ENCODE measurements around the gene SYNDIG1L. TPM values are rescaled to one million over a fixed set of nuclear protein-coding genes. Genes with fewer than 3 reads are reported as not detected.

SYNDIG1L gene
- total RNA-seq, 2 experiments from 2014 or later: not detected

- ChIA-PET CTCF (no interaction called here), POLR2A (no interaction called here)
- Mint-ChIP-seq H3K36me3 (no peaks in the 10 kb centered on the region), H3K27me3 (peaks cover 2% of the 10 kb centered on the region), H3K4me1 (ENCODE audit: low read depth) (no peaks in the 10 kb centered on the region), H3K9me3 (no peaks in the 10 kb centered on the region), H3K27ac (no peak overlapping the region), H3K4me3 (no peak overlapping the region)
- intact Hi-C loops (cut with micrococcal nuclease): no loop called here
- DNase-seq: no peak
Observed at GRCh38 chr14:74408870-74409269, 17.1 kb downstream of the SYNDIG1L start.

GRCh38 chr14:74407801-74408154, 18.2 kb downstream of the SYNDIG1L start:
- Mint-ChIP-seq H3K36me3 (no peaks in the 10 kb centered on the region), H3K9me3 (no peaks in the 10 kb centered on the region), H3K27me3 (no peaks in the 10 kb centered on the region), H3K4me1 (ENCODE audit: low read depth) (peaks cover 1% of the 10 kb centered on the region), H3K4me3 (no peak overlapping the region), H3K27ac (no peak overlapping the region)
- intact Hi-C loops (cut with micrococcal nuclease): no loop called here
- CTCF ChIA-PET: no interaction called here
- POLR2A ChIA-PET: no interaction called here
- DNase-seq: no peak

GRCh38 chr14:74407021-74407800, 18.8 kb downstream of the SYNDIG1L start:
- DNase-seq: no peak
- H3K27me3 Mint-ChIP-seq: no peaks in the 10 kb centered on the region
- no peaks in the 10 kb centered on the region for H3K9me3 Mint-ChIP-seq
- no peak overlapping the region for H3K4me3 Mint-ChIP-seq
- no peak overlapping the region for H3K27ac Mint-ChIP-seq
- POLR2A ChIA-PET: no interaction called here
- peaks cover 4% of the 10 kb centered on the region for H3K4me1 Mint-ChIP-seq (ENCODE audit: low read depth)
- CTCF ChIA-PET: no interaction called here
- intact Hi-C loops (cut with micrococcal nuclease): no loop called here
- H3K36me3 Mint-ChIP-seq: no peaks in the 10 kb centered on the region

- CTCF ChIA-PET: no interaction called here
- intact Hi-C loops (cut with micrococcal nuclease): no loop called here
- no peaks in the 10 kb centered on the region for H3K27me3 Mint-ChIP-seq
- DNase-seq: no peak
- no peak overlapping the region for H3K27ac Mint-ChIP-seq
- peaks cover 16% of the 10 kb centered on the region for H3K4me1 Mint-ChIP-seq (ENCODE audit: low read depth)
- H3K9me3 Mint-ChIP-seq: no peaks in the 10 kb centered on the region
- H3K4me3 Mint-ChIP-seq: no peak overlapping the region
- no peaks in the 10 kb centered on the region for H3K36me3 Mint-ChIP-seq
- POLR2A ChIA-PET: no interaction called here
Observed at GRCh38 chr14:74405663-74406062, 20.3 kb downstream of the SYNDIG1L start.

GRCh38 chr14:74404435-74404834, 21.6 kb downstream of the SYNDIG1L start:
- Mint-ChIP-seq H3K27me3 (no peaks in the 10 kb centered on the region), H3K36me3 (no peaks in the 10 kb centered on the region), H3K9me3 (no peaks in the 10 kb centered on the region), H3K4me1 (ENCODE audit: low read depth) (peaks cover 16% of the 10 kb centered on the region), H3K27ac (no peak overlapping the region), H3K4me3 (no peak overlapping the region)
- POLR2A ChIA-PET: no interaction called here
- DNase-seq: no peak
- CTCF ChIA-PET: no interaction called here
- intact Hi-C loops (cut with micrococcal nuclease): no loop called here

- Mint-ChIP-seq H3K27me3 (no peaks in the 10 kb centered on the region), H3K4me1 (ENCODE audit: low read depth) (peaks cover 16% of the 10 kb centered on the region), H3K36me3 (no peaks in the 10 kb centered on the region), H3K9me3 (no peaks in the 10 kb centered on the region), H3K27ac (no peak overlapping the region), H3K4me3 (no peak overlapping the region)
- no peak for DNase-seq
- intact Hi-C loops (cut with micrococcal nuclease): no loop called here
- ChIA-PET POLR2A (no interaction called here), CTCF (no interaction called here)
Observed at GRCh38 chr14:74403619-74404417, 22.2 kb downstream of the SYNDIG1L start.

- no peak for DNase-seq
- no peaks in the 10 kb centered on the region for H3K36me3 Mint-ChIP-seq
- ChIA-PET CTCF (interaction anchor here (0.5 kb wide), 1 partner anchor 116 kb away, joined by 3 read pairs; no protein-coding TSS in a partner anchor), POLR2A (no interaction called here)
- no peak overlapping the region for H3K27ac Mint-ChIP-seq
- intact Hi-C loops (cut with micrococcal nuclease): no loop called here
- no peaks in the 10 kb centered on the region for H3K27me3 Mint-ChIP-seq
- H3K4me3 Mint-ChIP-seq: no peak overlapping the region
- peaks cover 16% of the 10 kb centered on the region for H3K4me1 Mint-ChIP-seq (ENCODE audit: low read depth)
- H3K9me3 Mint-ChIP-seq: no peaks in the 10 kb centered on the region
Observed at GRCh38 chr14:74402401-74403251, 23.4 kb downstream of the SYNDIG1L start.

- ChIA-PET CTCF (no interaction called here), POLR2A (no interaction called here)
- peaks cover 16% of the 10 kb centered on the region for H3K4me1 Mint-ChIP-seq (ENCODE audit: low read depth)
- intact Hi-C loops (cut with micrococcal nuclease): loop anchor here (1.0 kb wide), 1 partner anchor 92 kb away; the partner anchor contains the start of genes ISCA2 and NPC2
- H3K9me3 Mint-ChIP-seq: no peaks in the 10 kb centered on the region
- H3K27ac Mint-ChIP-seq: peak overlapping the region; percentile 64
- H3K27me3 Mint-ChIP-seq: no peaks in the 10 kb centered on the region
- H3K36me3 Mint-ChIP-seq: no peaks in the 10 kb centered on the region
- peak; percentile 75 for DNase-seq
- H3K4me3 Mint-ChIP-seq: no peak overlapping the region
Observed at GRCh38 chr14:74401504-74402241, 24.3 kb downstream of the SYNDIG1L start.

- H3K4me3 Mint-ChIP-seq: no peak overlapping the region
- DNase-seq: peak; percentile 13
- CTCF ChIA-PET: no interaction called here
- POLR2A ChIA-PET: no interaction called here
- intact Hi-C loops (cut with micrococcal nuclease): loop anchor here (1.0 kb wide), 1 partner anchor 92 kb away; the partner anchor contains the start of genes ISCA2 and NPC2
- peak overlapping the region; percentile 64 for H3K27ac Mint-ChIP-seq
- peaks cover 2% of the 10 kb centered on the region for H3K27me3 Mint-ChIP-seq
- H3K4me1 Mint-ChIP-seq (ENCODE audit: low read depth): peaks cover 16% of the 10 kb centered on the region
- H3K9me3 Mint-ChIP-seq: no peaks in the 10 kb centered on the region
- H3K36me3 Mint-ChIP-seq: no peaks in the 10 kb centered on the region
Observed at GRCh38 chr14:74400919-74401503, 25.0 kb downstream of the SYNDIG1L start.

GRCh38 chr14:74400031-74400685, 25.9 kb downstream of the SYNDIG1L start:
- peaks cover 16% of the 10 kb centered on the region for H3K4me1 Mint-ChIP-seq (ENCODE audit: low read depth)
- intact Hi-C loops (cut with micrococcal nuclease): no loop called here
- DNase-seq: no peak
- no peaks in the 10 kb centered on the region for H3K36me3 Mint-ChIP-seq
- ChIA-PET CTCF (no interaction called here), POLR2A (no interaction called here)
- no peak overlapping the region for H3K4me3 Mint-ChIP-seq
- no peak overlapping the region for H3K27ac Mint-ChIP-seq
- peaks cover 3% of the 10 kb centered on the region for H3K27me3 Mint-ChIP-seq
- H3K9me3 Mint-ChIP-seq: no peaks in the 10 kb centered on the region

GRCh38 chr14:74395094-74395493, 30.9 kb downstream of the SYNDIG1L start:
- H3K4me3 Mint-ChIP-seq: no peak overlapping the region
- no peak overlapping the region for H3K27ac Mint-ChIP-seq
- no peaks in the 10 kb centered on the region for H3K36me3 Mint-ChIP-seq
- DNase-seq: no peak
- H3K9me3 Mint-ChIP-seq: no peaks in the 10 kb centered on the region
- no peaks in the 10 kb centered on the region for H3K4me1 Mint-ChIP-seq (ENCODE audit: low read depth)
- peaks cover 3% of the 10 kb centered on the region for H3K27me3 Mint-ChIP-seq
- ChIA-PET POLR2A (no interaction called here), CTCF (no interaction called here)
- intact Hi-C loops (cut with micrococcal nuclease): no loop called here

Measured in activated CD4-positive, alpha-beta memory T cell treated with anti-CD3 and anti-CD28 coated beads for 36 hours (primary cell).